Endodermal cell (in vitro differentiated cells): Measurements from ENCODE around the gene LIN28B. TPM values are rescaled to one million over a fixed set of nuclear protein-coding genes. Genes with fewer than 3 reads are reported as not detected.

Experiments
- DNase-seq: peaks from one replicate; pipeline ENCODE4 v3.0.0-alpha.2; 2017
- H3K27ac ChIP-seq: 2 replicates; pipeline ENCODE4 v1.5.1; 2013; ENCODE audit warnings: mild to moderate bottlenecking, low read depth, low read length, moderate library complexity
- H3K27me3 ChIP-seq: 2 replicates; pipeline ENCODE4 v1.6.1; 2013; ENCODE audit warnings: mild to moderate bottlenecking, low read length, moderate library complexity; ENCODE audit not compliant: insufficient read depth, control insufficient read depth, poor library complexity, severe bottlenecking
- H3K36me3 ChIP-seq: 2 replicates; pipeline ENCODE4 v1.7.0; 2013; ENCODE audit warnings: mild to moderate bottlenecking, low read length, moderate library complexity; ENCODE audit not compliant: control insufficient read depth, insufficient read depth
- H3K4me1 ChIP-seq: one replicate; pipeline ENCODE4 v1.7.0; 2013; ENCODE audit warnings: low read length; ENCODE audit not compliant: control insufficient read depth, insufficient read depth
- H3K4me3 ChIP-seq: 2 replicates; pipeline ENCODE4 v1.5.1; 2013; ENCODE audit warnings: mild to moderate bottlenecking, low read length, moderate library complexity
- H3K9ac ChIP-seq: 2 replicates; pipeline ENCODE4 v1.6.1; 2013; ENCODE audit warnings: mild to moderate bottlenecking, low read length, moderate library complexity; ENCODE audit not compliant: poor library complexity, severe bottlenecking; ENCODE audit errors: extremely low read depth
- H3K9me3 ChIP-seq: 2 replicates; pipeline ENCODE4 v1.6.1; 2013; ENCODE audit warnings: mild to moderate bottlenecking, low read length, moderate library complexity; ENCODE audit not compliant: control insufficient read depth
- H3K27ac Mint-ChIP-seq: 2 replicates; pipeline ENCODE4 v1.8.0; 2020; ENCODE audit warnings: mixed read lengths
- H3K27me3 Mint-ChIP-seq: 2 replicates; pipeline ENCODE4 v1.8.0; 2021; ENCODE audit warnings: mild to moderate bottlenecking, mixed read lengths; ENCODE audit not compliant: insufficient read depth
- H3K36me3 Mint-ChIP-seq: 2 replicates; pipeline ENCODE4 v1.8.0; 2020; ENCODE audit warnings: low read depth, mixed read lengths
- H3K4me1 Mint-ChIP-seq: 2 replicates; pipeline ENCODE4 v1.8.0; 2020; ENCODE audit warnings: mixed read lengths
- H3K4me3 Mint-ChIP-seq: 2 replicates; pipeline ENCODE4 v1.8.0; 2020; ENCODE audit warnings: mild to moderate bottlenecking, moderate library complexity, mixed read lengths
- H3K9me3 Mint-ChIP-seq: 2 replicates; pipeline ENCODE4 v1.8.0; 2020; ENCODE audit warnings: mild to moderate bottlenecking, mixed read lengths
- WGBS, 2 experiments: methylation state at CpG; one replicate each; pipeline versions ENCODE4 v1.1.5 to v1.1.7; 2013; ENCODE audit warnings: missing lambda C conversion rate in 2 of 2, mixed read lengths in 1 of 2; ENCODE audit not compliant: insufficient coverage in 1 of 2, insufficient read length in 1 of 2; 5-methylcytosine and 5-hydroxymethylcytosine counted together
- total RNA-seq, 2 donors: library from RNA; stranded (reverse); fragmentation: NEBNext Ultra II Directional in 1 of 2; extraction: Animal tissue kit (Norgen Biotek cat#: 25700) in 1 of 2; gene quantifications; 2 replicates in 1 of 2; 3 replicates in 1 of 2; pipeline ENCODE4 v1.2.1, GENCODE V29; 2021
- TF ChIP-seq, protein P1 (sequence below): fragments of 200-600 bp; sonication (generic); conservative IDR thresholded peaks from 2 replicates; pipeline ENCODE4 v1.5.0; 2021; ENCODE audit warnings: antibody characterized with exemption, mild to moderate bottlenecking

LIN28B gene
- total RNA-seq, 2 donors from 2014 or later: 65.1 to 65.3 TPM

DNA sequence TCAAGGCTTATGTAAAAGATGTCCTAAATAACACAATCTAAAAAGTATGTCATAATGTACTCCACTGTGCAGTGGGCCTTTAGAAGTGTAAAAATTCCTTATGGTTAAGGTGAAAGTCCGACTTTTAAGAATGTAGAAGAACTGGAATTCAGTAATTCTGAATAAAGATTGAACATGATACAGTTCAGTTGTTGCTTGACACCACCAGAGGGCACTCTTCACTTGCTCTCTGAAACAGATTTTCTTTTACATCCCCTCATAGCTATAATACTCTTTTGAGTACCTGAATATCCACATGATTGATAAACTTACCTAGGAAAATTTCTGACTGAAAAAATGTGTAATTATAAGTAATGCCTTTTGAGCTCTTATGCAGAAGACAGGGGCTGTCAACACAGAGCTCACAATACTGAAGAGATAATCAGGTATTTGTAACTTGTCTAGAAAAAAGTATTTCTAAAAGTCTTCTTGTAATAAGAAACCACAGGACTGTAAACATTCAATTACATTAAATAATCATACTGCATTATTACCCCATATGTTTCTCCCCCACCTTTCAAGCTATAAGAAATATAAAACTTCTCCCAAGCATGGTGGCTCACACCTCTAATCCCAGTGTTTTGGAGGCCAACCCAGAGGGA is 130.8 kb downstream of the LIN28B start:
- TF ChIP-seq, protein P1, sequence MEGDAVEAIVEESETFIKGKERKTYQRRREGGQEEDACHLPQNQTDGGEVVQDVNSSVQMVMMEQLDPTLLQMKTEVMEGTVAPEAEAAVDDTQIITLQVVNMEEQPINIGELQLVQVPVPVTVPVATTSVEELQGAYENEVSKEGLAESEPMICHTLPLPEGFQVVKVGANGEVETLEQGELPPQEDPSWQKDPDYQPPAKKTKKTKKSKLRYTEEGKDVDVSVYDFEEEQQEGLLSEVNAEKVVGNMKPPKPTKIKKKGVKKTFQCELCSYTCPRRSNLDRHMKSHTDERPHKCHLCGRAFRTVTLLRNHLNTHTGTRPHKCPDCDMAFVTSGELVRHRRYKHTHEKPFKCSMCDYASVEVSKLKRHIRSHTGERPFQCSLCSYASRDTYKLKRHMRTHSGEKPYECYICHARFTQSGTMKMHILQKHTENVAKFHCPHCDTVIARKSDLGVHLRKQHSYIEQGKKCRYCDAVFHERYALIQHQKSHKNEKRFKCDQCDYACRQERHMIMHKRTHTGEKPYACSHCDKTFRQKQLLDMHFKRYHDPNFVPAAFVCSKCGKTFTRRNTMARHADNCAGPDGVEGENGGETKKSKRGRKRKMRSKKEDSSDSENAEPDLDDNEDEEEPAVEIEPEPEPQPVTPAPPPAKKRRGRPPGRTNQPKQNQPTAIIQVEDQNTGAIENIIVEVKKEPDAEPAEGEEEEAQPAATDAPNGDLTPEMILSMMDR: peak; percentile 94
- Mint-ChIP-seq H3K27me3 (no peaks in the 10 kb centered on the region), H3K4me3 (no peak overlapping the region), H3K36me3 (no peaks in the 10 kb centered on the region), H3K9me3 (no peaks in the 10 kb centered on the region), H3K4me1 (no peaks in the 10 kb centered on the region), H3K27ac (no peak overlapping the region)
- no peak overlapping the region for H3K4me3 ChIP-seq
- H3K27me3 ChIP-seq: no peaks in the 10 kb centered on the region
- no peak for DNase-seq
- H3K4me1 ChIP-seq: no peaks in the 10 kb centered on the region
- H3K36me3 ChIP-seq: no peaks in the 10 kb centered on the region
- WGBS, 2 experiments: 9 to 33% methylated on average over 1 of the region's 1 CpG
- no peak overlapping the region for H3K9ac ChIP-seq
- no peaks in the 10 kb centered on the region for H3K9me3 ChIP-seq
- no peak overlapping the region for H3K27ac ChIP-seq

DNA sequence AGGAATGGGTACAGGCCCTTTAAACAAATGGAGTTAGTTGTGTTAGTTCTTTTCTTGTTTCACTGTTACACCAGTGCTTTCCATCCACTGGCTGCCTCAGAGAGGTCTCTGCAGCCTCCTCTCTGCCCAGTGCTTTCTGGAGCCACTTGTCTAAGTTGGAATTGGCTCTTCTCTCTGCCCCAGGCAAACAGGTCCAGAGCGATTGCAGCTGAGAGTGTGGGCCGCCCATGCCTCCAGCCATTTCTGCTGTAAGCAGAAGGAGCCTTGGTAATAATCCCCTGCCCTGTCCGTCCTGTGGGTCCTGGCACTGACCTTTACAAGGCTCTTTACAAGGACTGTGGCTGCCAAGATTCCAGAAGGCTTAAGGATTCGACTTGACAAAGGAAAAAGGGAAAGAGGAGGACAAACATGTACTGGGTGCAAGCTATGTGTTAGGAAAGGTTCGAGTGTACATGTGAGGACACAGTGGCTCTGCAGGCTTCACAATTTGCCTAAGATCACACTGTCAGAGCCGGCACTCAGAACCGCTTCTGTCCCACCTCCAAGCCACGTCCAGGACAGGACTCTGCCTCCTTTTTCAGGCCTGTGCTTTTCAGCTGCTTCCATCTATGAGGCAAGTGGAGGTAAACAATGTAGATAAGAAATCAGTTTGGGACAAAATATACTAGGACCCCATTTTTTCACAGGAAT is 134.4 kb downstream of the LIN28B start:
- Mint-ChIP-seq H3K36me3 (no peaks in the 10 kb centered on the region), H3K4me3 (no peak overlapping the region), H3K9me3 (no peaks in the 10 kb centered on the region), H3K27ac (no peak overlapping the region), H3K27me3 (no peaks in the 10 kb centered on the region), H3K4me1 (no peaks in the 10 kb centered on the region)
- Histone ChIP-seq H3K4me3 (no peak overlapping the region), H3K9me3 (no peaks in the 10 kb centered on the region), H3K36me3 (no peaks in the 10 kb centered on the region), H3K27me3 (no peaks in the 10 kb centered on the region), H3K9ac (no peak overlapping the region), H3K27ac (no peak overlapping the region), H3K4me1 (no peaks in the 10 kb centered on the region)
- TF ChIP-seq, protein P1: no peak
- no peak for DNase-seq
- 78 to 83% methylated on average over 6 to 8 of the region's 8 CpGs for WGBS, 2 experiments

DNA sequence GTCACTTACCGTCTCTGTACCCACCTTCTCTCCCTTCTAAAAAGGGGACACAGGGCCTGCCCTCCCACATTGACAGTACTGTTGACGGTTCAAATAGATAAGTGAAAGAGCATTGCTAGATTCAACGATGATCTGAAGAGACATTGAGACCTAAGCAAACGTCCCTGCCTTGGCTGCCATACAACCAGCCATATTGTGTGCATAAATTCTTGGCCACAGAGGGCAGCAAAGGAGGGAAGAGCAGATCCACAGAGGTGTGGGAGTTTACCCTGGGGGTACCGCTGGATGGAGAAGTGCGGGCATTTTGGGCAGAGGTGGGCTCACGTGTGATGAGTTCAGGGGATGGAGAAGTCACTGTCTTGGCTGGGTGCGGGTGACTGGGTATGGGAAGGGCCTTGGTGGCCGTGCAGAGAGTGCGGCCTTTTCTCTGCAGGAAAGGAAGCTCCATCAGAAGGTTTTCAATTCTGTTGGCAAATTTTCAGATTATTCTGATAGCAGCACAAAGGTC is 137.3 kb downstream of the LIN28B start:
- H3K9me3 ChIP-seq: no peaks in the 10 kb centered on the region
- H3K27me3 Mint-ChIP-seq: no peaks in the 10 kb centered on the region
- no peak overlapping the region for H3K27ac ChIP-seq
- H3K4me3 Mint-ChIP-seq: no peak overlapping the region
- H3K9ac ChIP-seq: no peak overlapping the region
- H3K36me3 ChIP-seq: no peaks in the 10 kb centered on the region
- TF ChIP-seq, protein P1: peak; percentile 38
- no peaks in the 10 kb centered on the region for H3K4me1 Mint-ChIP-seq
- H3K4me3 ChIP-seq: no peak overlapping the region
- no peaks in the 10 kb centered on the region for H3K36me3 Mint-ChIP-seq
- H3K9me3 Mint-ChIP-seq: no peaks in the 10 kb centered on the region
- no peaks in the 10 kb centered on the region for H3K4me1 ChIP-seq
- H3K27ac Mint-ChIP-seq: no peak overlapping the region
- no peaks in the 10 kb centered on the region for H3K27me3 ChIP-seq
- 94 to 95% methylated on average over 9 to 10 of the region's 10 CpGs for WGBS, 2 experiments
- no peak for DNase-seq
